HG02678 (cell line): ENCODE measurements around the gene UTP18.
A peak's percentile ranks its signal among the peaks of the same experiment; 100 is the strongest.
"Not testable (repeated sequence)": the region's sequence is repeated elsewhere in the genome, so short reads cannot be mapped to it uniquely, and the experiment has no call there.

Source experiments
- ATAC-seq: cut with Tn5 transposase; IDR thresholded peaks from one replicate; pipeline ENCODE4 v1.9.1; 2021; ENCODE audit warnings: mild to moderate bottlenecking, moderate library complexity; ENCODE audit not compliant: unreplicated experiment

UTP18 gene

DNA sequence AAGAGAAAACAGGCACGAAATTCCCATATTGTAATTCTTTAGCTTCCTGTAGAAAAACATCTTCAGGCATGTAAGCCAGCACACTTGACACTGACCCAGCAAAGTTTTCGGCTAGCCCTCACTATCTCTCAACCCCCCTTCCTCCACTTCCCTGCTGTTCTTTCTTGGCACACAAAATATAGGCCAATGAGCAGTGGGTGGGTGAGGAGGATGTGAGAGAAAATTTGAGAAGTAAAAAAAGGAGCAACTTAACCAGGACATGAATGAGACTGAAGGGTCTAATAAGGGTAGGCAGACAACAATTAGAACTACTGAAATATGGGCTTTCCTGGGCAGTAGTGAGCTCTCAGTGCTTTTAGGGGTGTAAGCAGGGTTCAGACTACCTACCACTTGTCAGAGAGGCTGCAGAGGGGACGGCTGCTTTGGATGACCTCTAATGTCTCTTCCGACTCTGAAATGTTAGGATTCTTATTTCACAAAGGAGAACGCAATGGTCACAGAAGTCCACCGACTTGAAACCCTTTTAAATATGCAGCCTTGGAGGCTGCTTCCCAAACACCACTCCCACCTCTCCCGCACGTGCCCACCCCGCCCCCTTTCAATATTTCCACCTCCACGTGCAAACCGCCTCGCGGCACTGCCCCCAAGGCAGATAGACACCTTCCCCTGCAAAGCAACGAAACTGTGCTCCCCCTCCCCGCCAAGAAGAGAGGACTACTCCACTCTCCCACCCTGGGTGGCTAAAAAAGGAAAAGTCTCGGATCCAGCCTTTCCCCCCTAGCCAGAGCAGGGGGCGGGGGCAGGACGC lies 1.4 kb upstream of the UTP18 start:
- ATAC-seq: no peak

GRCh38 chr17:51259564-51260236 lies 646 bp upstream of the UTP18 start, which contains the start of gene MBTD1:
Gene MBTD1 (minus strand): TSS chr17:51260049. CDS start chr17:51225161, 34,888 bp downstream.
- ATAC-seq: peak; percentile 78

DNA sequence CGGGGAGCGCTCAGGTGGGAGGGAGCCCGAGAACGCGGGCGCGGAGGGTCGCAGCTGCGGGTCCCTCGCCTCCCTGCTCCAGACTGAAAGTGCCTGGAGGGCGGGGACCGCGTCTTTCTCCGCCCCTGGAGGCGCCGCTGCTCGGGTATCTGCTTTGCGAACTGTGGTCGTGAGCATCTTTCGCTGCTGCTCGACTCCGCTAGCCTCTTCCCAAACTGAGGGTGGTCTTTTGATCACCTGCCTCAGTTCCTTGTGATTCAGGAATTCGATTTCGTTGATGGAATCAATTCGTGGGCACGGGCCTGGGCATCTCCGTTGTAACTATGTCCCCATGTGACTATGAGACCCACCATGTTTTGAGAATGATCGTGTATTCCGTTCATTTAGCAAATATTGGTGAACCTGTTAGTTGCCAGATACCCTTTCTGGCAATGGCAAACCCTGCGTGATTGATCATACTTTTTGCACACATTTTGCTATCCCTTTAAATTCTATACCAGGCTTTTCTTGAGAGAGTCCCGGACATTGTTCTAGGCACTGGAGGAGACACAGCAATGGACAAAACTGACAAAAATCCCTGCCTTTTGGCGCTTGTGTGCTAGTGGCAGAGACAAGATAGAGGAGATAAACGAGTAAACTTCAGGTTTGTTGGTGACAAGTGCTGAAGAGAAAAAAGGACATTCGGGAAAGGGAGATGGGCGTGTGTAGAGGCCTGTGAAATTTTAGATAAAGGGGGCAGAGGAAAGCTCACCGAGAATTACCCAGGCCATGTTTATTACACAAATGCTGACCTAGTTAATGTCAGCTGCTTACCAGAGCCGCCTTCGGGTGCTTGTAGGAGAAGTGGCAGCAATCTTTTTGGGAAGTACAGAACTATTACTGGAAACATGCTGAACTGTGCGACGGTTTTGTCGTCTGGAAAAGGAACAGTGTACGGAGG lies 948 bp downstream of the UTP18 start:
- no peak for ATAC-seq

DNA sequence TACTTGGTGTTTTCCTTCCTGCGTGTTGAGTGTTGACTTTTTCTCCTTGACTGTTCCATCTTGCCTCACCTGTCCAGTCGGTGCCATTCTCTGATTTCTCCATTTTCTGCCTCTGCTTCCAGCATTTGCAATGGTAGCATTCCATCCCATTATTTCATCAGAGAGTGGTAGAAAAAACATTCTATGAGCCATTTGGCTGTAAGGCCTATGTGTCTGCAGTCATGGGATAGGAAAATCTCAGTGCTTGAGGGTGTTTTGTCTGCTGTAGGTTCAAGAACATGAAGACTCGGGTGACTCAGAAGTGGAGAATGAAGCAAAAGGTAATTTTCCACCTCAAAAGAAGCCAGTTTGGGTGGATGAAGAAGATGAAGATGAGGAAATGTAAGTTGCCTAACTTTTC lies 2.7 kb downstream of the UTP18 start:
- no peak for ATAC-seq

DNA sequence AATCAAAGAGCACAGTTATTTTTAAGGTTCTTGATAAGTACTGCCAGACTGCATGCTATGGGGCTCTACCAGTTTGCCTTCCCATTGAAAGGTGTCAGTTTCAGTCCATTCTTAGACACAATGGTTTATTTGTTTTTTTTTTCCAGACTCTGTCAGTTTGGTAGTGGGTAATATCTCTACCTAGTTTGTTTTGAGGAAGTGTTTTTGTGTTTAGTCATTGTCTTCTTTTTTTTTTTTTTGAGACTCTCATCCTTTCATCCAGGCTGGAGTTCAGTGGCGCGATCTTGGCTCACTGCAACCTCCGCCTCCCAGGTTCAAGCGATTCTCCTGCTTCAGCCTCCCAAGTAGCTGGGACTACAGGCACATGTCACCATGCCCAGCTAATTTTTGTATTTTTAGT lies 4.1 kb downstream of the UTP18 start:
- not testable (repeated sequence) for ATAC-seq

GRCh38 chr17:51269991-51270390 lies 9.6 kb downstream of the UTP18 start:
- no peak for ATAC-seq

- no peak for ATAC-seq
These were observed 10.3 kb downstream of the UTP18 start for GRCh38 chr17:51270636-51271035.

DNA sequence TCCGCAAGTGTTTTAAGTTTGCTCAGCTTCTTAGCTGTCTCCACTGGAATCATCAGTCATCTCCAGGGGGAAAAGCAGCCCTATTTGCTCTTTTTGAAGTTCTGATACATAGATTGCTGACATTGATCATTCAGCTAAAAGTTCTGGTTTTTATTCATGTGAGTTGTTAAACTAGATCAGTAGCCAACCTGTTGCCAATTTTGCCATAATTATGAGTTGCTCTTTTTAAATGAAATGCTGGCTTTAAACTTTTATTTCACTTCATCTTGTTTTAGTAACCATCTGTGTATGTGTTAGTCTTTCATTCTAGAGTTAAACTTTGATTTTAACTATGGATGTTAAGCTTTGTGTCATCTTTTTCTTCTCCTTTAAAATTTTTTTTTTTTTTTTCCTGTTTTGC lies 12.5 kb downstream of the UTP18 start:
- no peak for ATAC-seq

DNA sequence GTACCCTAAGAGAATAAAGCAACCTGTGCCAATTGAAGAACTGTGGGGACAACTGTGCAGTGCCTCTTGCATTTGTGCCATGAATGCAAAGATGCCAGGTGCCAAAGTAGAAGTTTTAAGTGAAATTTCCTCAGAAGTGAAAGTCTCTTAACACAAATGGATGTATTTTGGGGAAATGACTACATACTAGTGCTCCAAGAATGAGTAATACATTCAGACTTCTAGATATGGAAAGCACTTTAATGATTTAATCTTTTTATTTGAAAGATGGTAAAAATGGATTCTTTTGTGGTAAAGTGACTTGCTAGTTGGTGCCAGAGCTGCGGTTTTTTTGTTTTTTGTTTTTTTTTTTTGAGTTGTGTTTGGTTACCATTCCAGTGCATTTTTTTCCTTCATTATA lies 15.0 kb downstream of the UTP18 start:
- ATAC-seq: no peak

DNA sequence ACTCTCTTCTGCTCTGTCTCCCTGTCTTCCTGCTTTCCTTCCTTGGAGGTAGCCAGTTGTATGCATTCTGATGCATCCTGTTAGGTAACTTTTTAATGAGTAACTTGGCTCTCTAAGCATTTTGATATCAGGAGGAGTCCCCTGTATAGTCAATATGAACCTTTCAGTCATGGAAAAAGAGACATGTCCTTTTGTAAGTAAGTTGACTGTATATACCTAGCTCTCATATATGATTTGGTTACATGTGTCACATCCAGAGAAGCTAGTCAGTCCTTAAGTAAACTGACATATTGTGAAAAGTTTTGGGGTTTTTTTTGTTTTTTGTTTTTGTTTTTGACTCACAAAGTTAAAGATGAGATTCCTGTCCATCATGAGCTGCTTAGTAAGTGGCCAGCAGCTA lies 18.8 kb downstream of the UTP18 start:
- ATAC-seq: no peak

- ATAC-seq: no peak
These were observed 27.1 kb downstream of the UTP18 start for GRCh38 chr17:51287412-51287811.

DNA sequence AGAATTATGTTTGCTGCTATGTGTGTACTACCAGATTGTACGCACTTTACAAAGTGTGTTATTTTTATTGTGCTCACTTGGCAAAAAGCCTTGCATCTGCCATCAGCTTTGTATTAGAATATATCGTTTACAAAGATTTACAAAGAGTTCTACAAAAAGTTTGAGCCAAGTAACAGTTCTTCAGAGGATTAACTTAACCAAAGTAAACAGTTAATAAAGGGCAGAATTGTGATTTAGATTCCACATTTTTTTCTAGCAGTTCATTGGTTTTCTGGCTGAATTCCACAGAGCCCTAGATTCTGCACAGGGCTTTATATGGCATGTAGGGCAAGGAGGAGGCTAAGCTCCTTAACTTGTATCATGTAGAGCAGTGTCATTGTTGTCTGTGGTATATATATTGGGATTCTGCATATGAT lies 29.4 kb downstream of the UTP18 start:
- ATAC-seq: no peak

DNA sequence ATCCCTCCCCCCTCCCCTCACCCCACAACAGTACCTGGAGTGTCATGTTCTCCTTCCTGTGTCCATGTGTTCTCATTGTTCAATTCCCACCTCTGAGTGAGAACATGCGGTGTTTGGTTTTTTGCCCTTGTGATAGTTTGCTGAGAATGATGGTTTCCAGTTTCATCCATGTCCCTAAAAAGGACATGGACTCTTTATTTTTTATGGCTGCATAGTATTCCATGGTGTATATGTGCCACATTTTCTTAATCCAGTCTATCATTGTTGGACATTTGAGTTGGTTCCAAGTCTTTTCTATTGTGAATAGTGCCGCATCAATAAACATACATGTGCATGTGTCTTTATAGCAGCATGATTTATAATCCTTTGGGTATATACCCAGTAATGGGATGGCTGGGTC lies 34.0 kb downstream of the UTP18 start:
- not testable (repeated sequence) for ATAC-seq

DNA sequence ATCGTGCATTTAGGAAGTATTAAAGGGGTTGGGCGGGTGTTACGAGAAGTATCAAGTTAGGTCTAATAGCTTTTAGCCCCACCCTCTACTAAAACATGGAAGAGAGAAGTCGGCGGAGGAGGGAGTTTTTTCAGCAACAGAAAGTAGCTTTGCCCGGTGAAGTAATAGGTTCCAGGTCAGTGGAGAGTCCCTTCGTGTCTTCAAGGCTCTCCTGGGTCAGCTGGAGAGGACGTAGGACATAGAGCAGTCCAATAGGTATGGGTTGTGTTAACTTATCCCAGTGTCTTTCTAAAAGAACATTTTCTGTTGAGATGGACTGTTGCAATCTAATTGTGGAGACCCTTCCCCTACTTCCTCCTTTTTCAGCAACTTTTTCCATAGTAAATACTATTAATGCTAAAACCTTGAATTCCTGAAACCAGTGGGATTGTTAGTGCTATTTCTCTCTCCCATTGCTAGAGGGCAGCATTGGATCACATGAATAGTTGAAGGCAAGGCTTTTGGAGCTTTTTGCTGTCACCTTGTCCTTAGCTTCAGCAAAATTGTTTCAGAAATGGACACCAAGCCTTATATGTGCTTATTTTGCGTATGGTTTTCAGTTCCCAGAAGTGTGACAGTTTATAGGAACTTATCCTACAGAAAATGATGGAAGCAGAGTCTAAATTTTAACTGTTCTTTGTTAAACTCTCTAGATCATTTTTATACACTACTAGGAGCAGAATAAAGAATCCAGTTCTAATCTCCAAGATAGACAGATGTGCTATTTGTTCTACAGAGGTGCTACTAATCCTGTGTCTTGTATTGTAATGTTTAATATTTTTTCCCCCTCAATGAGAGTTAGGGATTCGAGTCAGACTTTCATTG lies 38.4 kb downstream of the UTP18 start:
- no peak for ATAC-seq

- no peak for ATAC-seq
These were observed 39.5 kb downstream of the UTP18 start for GRCh38 chr17:51299859-51300258.

GRCh38 chr17:51305182-51305581 lies 44.8 kb downstream of the UTP18 start:
- ATAC-seq: no peak

- ATAC-seq: not testable (repeated sequence)
These were observed 51.7 kb downstream of the UTP18 start for GRCh38 chr17:51312003-51312402.

DNA sequence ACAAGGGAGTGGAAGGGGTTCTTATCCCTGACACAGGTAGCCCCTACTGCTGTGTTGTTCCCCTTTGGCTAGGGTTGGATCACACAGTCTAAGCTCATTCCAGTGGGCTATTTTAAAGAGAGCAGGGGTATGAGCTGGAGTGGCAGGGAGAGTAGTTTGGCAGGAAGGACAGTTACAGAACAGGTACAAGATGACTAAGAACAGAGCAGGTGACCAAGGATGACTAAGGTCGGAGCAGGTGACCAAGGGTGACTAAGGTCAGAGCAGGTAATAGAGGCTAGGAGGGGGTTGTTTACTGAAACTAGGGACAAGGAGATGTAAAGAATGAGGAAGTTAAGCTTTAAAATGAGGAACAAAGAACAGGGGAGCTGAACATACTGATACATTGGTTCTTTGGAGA lies 58.8 kb downstream of the UTP18 start:
- ATAC-seq: no peak

- ATAC-seq: no peak
These were observed 62.2 kb downstream of the UTP18 start for GRCh38 chr17:51322390-51323029.

- ATAC-seq: no peak
These were observed 65.1 kb downstream of the UTP18 start for GRCh38 chr17:51325471-51325870.
